GM23338 (cell line): ENCODE results near the gene BCAM.
"Not testable (repeated sequence)": the region's sequence is repeated elsewhere in the genome, so short reads cannot be mapped to it uniquely, and the experiment has no call there.

Source experiments
- CREB1 ChIP-seq: fragments of 250-450 bp; sonication (Bioruptor Pico); IDR thresholded peaks from 2 replicates; pipeline ENCODE4 v1.5.0; 2020; ENCODE audit warnings: low read depth, mild to moderate bottlenecking, moderate library complexity
- EZH2 ChIP-seq: fragments of 200-600 bp; sonication (generic); IDR thresholded peaks from one replicate; pipeline ENCODE4 v1.8.0; 2017; ENCODE audit warnings: antibody characterized with exemption, mild to moderate bottlenecking, low read depth; ENCODE audit not compliant: unreplicated experiment
- EZH2phosphoT487 ChIP-seq: fragments of 200-600 bp; sonication (generic); IDR thresholded peaks from one replicate; pipeline ENCODE4 v1.8.1; 2018; ENCODE audit warnings: antibody characterized with exemption; ENCODE audit not compliant: unreplicated experiment
- POLR2AphosphoS5 ChIP-seq: IDR thresholded peaks from 2 replicates; pipeline ENCODE4 v1.6.1; 2016; ENCODE audit warnings: antibody characterized with exemption, low read depth
- ZNF114 ChIP-seq: fragments of 250-450 bp; sonication (Bioruptor Pico); IDR thresholded peaks from 2 replicates; pipeline ENCODE4 v1.5.0; 2020; ENCODE audit warnings: mild to moderate bottlenecking, moderate library complexity
- ZNF331 ChIP-seq: fragments of 250-450 bp; sonication (Bioruptor Pico); IDR thresholded peaks from 2 replicates; pipeline ENCODE4 v1.5.0; 2020; ENCODE audit warnings: low read depth, mild to moderate bottlenecking, moderate library complexity
- TF ChIP-seq, protein P1 (sequence below), 2 experiments: fragments of 200-600 bp in 1 of 2; sonication (generic) in 1 of 2; conservative IDR thresholded peaks; 2 replicates each; pipeline versions ENCODE4 v1.5.1 to v1.6.1; 2016 to 2017; ENCODE audit warnings: antibody characterized with exemption in 2 of 2, low read depth in 2 of 2, mild to moderate bottlenecking in 2 of 2, moderate library complexity in 1 of 2
- TF ChIP-seq, protein P2 (sequence below): IDR thresholded peaks from one replicate; pipeline ENCODE4 v1.6.1; 2018; ENCODE audit warnings: antibody characterized with exemption; ENCODE audit not compliant: unreplicated experiment
- TF ChIP-seq, protein P3 (sequence below): IDR thresholded peaks from 2 replicates; pipeline ENCODE4 v1.6.1; 2016; ENCODE audit warnings: antibody characterized with exemption
- TF ChIP-seq, protein P4 (sequence below): fragments of 250-450 bp; sonication (Bioruptor Pico); IDR thresholded peaks from 2 replicates; pipeline ENCODE4 v1.5.0; 2020; ENCODE audit warnings: mild to moderate bottlenecking, moderate library complexity

- not testable (repeated sequence) for TF ChIP-seq POLR2AphosphoS5; CREB1; EZH2phosphoT487; EZH2; ZNF331 (CRISPR knock-in tag); ZNF114 (CRISPR knock-in tag)
- TF ChIP-seq, protein P1, sequence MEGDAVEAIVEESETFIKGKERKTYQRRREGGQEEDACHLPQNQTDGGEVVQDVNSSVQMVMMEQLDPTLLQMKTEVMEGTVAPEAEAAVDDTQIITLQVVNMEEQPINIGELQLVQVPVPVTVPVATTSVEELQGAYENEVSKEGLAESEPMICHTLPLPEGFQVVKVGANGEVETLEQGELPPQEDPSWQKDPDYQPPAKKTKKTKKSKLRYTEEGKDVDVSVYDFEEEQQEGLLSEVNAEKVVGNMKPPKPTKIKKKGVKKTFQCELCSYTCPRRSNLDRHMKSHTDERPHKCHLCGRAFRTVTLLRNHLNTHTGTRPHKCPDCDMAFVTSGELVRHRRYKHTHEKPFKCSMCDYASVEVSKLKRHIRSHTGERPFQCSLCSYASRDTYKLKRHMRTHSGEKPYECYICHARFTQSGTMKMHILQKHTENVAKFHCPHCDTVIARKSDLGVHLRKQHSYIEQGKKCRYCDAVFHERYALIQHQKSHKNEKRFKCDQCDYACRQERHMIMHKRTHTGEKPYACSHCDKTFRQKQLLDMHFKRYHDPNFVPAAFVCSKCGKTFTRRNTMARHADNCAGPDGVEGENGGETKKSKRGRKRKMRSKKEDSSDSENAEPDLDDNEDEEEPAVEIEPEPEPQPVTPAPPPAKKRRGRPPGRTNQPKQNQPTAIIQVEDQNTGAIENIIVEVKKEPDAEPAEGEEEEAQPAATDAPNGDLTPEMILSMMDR (conservative IDR thresholded peaks at IDR 0.05; ENCODE audit: low read depth in 2 of 2), result not testable (repeated sequence)
- TF ChIP-seq, protein P2, sequence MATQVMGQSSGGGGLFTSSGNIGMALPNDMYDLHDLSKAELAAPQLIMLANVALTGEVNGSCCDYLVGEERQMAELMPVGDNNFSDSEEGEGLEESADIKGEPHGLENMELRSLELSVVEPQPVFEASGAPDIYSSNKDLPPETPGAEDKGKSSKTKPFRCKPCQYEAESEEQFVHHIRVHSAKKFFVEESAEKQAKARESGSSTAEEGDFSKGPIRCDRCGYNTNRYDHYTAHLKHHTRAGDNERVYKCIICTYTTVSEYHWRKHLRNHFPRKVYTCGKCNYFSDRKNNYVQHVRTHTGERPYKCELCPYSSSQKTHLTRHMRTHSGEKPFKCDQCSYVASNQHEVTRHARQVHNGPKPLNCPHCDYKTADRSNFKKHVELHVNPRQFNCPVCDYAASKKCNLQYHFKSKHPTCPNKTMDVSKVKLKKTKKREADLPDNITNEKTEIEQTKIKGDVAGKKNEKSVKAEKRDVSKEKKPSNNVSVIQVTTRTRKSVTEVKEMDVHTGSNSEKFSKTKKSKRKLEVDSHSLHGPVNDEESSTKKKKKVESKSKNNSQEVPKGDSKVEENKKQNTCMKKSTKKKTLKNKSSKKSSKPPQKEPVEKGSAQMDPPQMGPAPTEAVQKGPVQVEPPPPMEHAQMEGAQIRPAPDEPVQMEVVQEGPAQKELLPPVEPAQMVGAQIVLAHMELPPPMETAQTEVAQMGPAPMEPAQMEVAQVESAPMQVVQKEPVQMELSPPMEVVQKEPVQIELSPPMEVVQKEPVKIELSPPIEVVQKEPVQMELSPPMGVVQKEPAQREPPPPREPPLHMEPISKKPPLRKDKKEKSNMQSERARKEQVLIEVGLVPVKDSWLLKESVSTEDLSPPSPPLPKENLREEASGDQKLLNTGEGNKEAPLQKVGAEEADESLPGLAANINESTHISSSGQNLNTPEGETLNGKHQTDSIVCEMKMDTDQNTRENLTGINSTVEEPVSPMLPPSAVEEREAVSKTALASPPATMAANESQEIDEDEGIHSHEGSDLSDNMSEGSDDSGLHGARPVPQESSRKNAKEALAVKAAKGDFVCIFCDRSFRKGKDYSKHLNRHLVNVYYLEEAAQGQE, result not testable (repeated sequence)
- TF ChIP-seq, protein P3, sequence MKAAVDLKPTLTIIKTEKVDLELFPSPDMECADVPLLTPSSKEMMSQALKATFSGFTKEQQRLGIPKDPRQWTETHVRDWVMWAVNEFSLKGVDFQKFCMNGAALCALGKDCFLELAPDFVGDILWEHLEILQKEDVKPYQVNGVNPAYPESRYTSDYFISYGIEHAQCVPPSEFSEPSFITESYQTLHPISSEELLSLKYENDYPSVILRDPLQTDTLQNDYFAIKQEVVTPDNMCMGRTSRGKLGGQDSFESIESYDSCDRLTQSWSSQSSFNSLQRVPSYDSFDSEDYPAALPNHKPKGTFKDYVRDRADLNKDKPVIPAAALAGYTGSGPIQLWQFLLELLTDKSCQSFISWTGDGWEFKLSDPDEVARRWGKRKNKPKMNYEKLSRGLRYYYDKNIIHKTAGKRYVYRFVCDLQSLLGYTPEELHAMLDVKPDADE, result not testable (repeated sequence)
- TF ChIP-seq, protein P4, sequence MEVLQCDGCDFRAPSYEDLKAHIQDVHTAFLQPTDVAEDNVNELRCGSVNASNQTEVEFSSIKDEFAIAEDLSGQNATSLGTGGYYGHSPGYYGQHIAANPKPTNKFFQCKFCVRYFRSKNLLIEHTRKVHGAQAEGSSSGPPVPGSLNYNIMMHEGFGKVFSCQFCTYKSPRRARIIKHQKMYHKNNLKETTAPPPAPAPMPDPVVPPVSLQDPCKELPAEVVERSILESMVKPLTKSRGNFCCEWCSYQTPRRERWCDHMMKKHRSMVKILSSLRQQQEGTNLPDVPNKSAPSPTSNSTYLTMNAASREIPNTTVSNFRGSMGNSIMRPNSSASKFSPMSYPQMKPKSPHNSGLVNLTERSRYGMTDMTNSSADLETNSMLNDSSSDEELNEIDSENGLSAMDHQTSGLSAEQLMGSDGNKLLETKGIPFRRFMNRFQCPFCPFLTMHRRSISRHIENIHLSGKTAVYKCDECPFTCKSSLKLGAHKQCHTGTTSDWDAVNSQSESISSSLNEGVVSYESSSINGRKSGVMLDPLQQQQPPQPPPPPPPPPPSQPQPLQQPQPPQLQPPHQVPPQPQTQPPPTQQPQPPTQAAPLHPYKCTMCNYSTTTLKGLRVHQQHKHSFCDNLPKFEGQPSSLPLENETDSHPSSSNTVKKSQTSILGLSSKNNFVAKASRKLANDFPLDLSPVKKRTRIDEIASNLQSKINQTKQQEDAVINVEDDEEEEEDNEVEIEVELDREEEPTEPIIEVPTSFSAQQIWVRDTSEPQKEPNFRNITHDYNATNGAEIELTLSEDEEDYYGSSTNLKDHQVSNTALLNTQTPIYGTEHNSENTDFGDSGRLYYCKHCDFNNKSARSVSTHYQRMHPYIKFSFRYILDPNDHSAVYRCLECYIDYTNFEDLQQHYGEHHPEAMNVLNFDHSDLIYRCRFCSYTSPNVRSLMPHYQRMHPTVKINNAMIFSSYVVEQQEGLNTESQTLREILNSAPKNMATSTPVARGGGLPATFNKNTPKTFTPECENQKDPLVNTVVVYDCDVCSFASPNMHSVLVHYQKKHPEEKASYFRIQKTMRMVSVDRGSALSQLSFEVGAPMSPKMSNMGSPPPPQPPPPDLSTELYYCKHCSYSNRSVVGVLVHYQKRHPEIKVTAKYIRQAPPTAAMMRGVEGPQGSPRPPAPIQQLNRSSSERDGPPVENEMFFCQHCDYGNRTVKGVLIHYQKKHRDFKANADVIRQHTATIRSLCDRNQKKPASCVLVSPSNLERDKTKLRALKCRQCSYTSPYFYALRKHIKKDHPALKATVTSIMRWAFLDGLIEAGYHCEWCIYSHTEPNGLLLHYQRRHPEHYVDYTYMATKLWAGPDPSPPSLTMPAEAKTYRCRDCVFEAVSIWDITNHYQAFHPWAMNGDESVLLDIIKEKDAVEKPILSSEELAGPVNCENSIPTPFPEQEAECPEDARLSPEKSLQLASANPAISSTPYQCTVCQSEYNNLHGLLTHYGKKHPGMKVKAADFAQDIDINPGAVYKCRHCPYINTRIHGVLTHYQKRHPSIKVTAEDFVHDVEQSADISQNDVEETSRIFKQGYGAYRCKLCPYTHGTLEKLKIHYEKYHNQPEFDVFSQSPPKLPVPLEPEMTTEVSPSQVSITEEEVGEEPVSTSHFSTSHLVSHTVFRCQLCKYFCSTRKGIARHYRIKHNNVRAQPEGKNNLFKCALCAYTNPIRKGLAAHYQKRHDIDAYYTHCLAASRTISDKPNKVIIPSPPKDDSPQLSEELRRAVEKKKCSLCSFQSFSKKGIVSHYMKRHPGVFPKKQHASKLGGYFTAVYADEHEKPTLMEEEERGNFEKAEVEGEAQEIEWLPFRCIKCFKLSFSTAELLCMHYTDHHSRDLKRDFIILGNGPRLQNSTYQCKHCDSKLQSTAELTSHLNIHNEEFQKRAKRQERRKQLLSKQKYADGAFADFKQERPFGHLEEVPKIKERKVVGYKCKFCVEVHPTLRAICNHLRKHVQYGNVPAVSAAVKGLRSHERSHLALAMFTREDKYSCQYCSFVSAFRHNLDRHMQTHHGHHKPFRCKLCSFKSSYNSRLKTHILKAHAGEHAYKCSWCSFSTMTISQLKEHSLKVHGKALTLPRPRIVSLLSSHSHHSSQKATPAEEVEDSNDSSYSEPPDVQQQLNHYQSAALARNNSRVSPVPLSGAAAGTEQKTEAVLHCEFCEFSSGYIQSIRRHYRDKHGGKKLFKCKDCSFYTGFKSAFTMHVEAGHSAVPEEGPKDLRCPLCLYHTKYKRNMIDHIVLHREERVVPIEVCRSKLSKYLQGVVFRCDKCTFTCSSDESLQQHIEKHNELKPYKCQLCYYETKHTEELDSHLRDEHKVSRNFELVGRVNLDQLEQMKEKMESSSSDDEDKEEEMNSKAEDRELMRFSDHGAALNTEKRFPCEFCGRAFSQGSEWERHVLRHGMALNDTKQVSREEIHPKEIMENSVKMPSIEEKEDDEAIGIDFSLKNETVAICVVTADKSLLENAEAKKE (CRISPR knock-in tag), result not testable (repeated sequence)
Observed at GRCh38 chr19:44781694-44782093, 27.2 kb upstream of the BCAM start.
